Stimulated activated naive CD4-positive, alpha-beta T cell (primary cell): ENCODE results near the gene SLC2A1.
"Not testable (repeated sequence)": the region's sequence is repeated elsewhere in the genome, so short reads cannot be mapped to it uniquely, and the experiment has no call there.

Experiments used
- DNase-seq, 6 experiments: peaks; one replicate each; lab custom pipeline; 2025; lab: John Stamatoyannopoulos, UW

SLC2A1 gene

GRCh38 chr1:42929434-42930177, 29.1 kb downstream of the SLC2A1 start:
- no peak for DNase-seq

DNA sequence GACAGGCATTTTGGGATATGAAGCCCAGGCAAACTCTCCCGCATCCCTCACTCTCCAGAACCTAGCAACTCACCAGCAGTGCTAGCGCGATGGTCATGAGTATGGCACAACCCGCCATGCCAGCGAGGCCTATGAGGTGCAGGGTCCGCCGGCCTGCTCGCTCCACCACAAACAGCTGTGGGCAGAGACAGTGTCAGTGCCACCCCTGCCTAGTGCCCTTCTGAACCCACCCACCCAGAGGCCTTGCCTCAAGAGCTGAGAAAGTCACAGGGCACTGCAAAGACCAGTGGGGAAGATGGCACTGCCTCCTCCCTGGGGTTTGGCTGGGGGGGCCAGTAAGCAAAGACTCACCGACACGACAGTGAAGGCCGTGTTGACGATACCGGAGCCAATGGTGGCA, 29.8 kb downstream of the SLC2A1 start:
- DNase-seq: no peak

DNA sequence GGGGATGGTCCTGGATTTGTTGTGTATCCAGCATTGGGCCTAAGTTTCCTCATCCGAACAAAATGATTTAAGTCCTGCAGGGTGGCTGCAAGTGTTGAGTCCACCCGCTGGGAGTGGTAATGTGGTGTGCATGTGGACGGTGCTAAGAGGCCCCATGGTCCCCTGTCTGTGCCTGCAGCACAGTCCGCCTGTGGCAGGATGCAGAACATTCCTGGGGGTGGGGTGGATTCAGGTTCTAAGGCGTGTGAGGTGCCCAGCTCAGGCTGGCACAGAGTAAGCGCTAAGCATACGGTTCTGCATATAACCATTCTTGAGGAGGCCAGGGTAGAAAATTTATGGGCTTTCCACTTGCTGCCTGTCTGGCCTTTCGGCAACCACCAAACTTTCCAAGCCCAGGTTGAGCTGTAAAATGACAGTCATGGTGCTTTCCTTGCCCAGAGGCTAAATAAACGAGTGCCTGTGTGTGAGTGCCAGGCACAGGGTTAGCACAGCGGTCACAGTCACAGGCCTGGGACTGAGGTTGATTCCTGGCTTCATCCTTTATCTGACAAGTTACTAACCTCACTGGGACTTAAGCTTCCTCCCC, 30.7 kb downstream of the SLC2A1 start:
- DNase-seq: no peak

DNA sequence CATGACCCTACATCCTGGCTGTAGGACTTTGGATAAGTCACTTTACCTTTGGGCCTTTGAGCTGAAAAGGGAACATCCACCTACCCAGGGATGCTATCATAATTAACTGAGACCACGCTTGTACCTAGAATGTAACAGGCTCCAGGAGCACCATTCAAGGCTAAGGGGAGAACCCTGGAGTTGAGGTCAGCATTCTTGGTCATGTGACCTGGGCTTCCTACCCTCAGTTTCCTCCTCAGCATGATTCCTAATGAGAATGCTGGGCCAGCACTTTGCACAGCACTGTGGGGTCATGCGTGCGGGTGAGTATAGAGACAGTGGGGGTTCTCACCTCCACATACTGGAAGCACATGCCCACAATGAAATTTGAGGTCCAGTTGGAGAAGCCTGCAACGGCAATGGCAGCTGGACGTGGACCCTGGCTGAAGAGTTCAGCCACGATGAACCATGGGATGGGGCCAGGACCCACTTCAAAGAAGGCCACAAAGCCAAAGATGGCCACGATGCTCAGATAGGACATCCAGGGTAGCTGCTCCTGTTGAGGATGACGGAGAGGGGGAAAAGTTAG, 31.3 kb downstream of the SLC2A1 start:
- DNase-seq: no peak

- no peak for DNase-seq
Measured at GRCh38 chr1:42926879-42927242, 31.8 kb downstream of the SLC2A1 start.

GRCh38 chr1:42926235-42926878, 32.3 kb downstream of the SLC2A1 start:
- no peak for DNase-seq

DNA sequence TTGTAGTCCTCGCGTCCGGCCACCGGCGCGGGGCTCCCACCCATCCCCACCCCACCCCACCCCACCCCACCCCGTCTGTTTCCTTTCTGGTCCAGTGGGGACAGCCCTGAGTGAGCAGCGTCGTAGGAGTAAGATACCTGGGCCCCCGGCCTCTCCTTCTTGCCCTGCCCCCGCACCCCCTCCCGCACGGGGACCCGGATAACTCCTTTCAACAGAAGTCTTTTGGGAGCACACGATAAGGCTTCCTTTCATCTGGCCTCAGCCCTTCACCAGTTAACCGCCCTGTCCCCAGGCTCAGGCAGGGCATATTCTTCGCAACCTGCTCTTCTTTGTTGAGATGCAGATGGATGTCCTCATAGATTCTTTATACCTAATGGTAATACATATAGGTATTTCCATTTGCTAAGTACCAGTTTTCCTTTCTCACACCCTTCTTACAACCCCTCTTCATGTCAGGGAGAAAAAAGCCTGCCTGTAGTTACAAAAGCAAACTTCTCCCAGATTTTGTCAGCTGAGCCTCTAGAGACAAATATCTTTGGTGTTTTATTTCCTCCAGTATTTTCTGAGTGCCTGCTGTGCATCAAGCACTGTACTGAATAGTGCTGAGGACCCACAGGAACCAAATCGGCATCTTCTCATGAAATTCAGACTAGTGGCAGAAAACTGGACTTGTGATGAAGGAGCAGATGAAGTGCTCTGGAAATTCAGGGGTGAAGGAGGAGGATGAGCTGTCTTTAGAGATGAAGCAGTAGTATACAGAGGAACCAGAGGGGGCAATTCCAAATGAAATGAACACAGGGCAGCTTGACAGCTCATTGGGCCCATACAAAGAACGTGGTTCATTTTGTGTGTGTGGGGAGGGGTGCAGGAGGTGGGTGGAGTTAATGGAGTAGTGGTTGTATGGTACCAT, 33.6 kb downstream of the SLC2A1 start:
- peak in 2 of 6 experiments; percentile 42 to 46 for DNase-seq

DNA sequence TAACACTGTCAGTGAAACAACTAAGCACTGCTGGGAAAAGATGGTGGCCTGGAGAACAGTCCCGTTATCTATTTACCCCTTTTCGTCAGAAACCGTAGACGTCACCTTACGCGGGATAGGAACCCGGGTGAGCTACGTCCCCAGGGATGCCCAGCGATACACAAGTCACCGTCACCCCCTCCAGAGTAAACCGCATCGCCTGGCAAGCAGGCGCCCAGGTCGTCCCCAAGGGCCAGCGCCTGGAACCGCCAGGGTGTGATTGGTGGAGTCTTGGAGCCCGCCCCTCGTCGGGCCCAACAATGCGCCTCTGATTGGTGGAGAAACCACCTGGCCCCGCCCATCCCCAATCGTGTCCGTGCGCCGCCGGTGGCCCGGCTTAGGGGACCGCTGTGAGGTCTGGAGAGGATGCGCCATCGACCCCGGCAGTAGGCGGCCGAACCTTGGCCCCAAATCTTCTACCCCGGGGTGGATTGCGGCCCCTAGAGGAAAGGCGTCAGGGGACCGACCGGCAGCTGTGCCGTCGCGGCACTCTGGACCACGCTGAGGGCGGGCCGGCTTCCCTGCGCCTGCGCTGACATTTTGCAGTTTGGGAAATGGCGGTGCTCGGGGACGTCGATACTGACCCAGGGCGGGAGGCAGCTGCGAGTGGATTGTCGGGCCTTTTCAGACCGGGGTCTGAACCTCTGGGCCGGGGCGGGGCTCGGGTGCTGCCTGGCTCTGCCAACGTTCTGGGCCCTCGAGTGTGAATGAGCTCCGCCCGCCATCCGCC, 34.4 kb downstream of the SLC2A1 start:
- peak; percentile 81 to 94 (median 90) for DNase-seq

GRCh38 chr1:42923367-42924081, 35.1 kb downstream of the SLC2A1 start:
- DNase-seq: peak in 2 of 6 experiments; percentile 49 to 59

DNA sequence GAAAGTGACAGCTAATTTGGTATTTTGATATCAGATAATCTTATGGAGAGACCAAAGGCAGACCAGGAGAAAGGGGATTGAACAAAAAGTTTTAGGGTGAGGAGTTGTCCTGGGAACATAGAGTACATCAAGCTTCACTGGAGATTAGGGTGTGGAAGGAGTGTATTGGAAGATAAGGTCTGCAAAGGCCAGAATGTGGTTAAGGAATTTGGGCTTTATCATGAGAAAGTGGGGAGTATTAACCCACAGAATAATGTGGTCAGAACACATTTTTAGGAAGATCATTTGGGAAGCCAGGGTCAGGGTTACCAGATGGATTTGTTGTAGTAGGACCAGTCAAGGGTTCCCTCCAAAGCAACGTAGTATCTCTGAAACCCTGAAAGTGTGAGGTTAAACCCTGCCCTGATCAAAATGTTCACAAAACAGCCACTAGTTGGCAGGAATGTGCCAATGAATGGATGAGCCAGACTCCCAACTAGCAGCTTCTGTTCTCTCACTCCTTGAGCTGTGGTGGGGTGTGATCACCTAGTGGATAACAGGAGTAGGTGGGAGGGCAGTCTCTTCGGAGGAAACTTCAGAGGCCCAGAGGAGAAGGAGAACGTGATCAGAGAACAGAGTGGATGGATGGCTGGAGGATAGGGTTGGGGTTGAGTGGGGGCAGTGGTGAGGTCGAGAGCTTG, 35.8 kb downstream of the SLC2A1 start:
- DNase-seq: peak; percentile 20 to 70 (median 36)

DNA sequence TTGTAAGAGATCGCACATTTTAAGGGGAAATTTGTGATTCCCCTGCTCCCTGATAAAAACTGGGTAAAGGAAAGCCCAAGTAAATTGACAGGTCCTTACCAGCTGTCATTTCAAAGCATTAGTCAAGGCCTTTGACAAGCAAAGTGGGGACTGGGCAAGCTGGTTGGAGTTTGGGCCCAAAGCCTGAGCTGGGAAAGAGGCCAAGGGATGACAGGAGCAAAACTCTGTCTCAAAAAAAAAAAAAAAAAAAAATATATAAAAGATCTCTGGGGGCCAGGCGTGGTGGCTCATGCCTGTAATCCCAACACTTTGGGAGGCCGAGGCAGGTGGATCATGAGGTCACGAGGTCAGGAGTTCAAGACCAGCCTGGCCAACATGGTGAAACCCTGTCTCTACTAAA, 36.9 kb downstream of the SLC2A1 start:
- no peak for DNase-seq

DNA sequence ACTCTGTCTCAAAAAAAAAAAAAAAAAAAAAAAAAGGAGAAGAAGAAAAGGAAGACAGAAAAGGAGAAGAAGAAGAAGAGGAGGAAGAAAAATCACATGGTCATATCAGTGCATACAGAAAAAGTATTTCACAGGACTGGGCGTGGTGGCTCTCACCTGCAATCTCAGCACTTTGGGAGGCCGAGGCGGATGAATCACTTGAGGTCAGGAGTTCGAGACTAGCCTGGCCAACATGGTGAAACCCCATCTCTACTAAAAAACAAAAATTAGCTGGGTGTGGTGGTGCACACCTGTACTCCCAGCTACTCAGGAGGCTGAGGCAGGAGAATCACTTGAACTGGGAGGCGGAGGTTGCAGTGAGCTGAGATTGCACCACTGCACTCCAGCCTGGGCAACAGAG, 39.0 kb downstream of the SLC2A1 start:
- not testable (repeated sequence) for DNase-seq

DNA sequence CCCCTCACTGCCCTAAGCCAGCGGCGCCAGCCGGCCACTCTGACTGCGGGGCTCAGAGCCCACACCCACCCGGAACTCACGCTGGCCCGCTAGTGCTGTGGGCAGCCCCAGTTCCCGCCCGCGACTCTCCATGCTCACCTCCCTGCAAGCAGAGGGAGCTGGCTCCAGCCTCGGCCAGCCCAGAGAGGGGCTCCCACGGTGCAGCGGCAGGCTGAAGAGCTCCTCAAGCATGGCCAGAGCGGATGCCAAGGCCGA, 41.5 kb downstream of the SLC2A1 start:
- DNase-seq: no peak

- no peak for DNase-seq
Measured at GRCh38 chr1:42915456-42915855, 43.2 kb downstream of the SLC2A1 start.

DNA sequence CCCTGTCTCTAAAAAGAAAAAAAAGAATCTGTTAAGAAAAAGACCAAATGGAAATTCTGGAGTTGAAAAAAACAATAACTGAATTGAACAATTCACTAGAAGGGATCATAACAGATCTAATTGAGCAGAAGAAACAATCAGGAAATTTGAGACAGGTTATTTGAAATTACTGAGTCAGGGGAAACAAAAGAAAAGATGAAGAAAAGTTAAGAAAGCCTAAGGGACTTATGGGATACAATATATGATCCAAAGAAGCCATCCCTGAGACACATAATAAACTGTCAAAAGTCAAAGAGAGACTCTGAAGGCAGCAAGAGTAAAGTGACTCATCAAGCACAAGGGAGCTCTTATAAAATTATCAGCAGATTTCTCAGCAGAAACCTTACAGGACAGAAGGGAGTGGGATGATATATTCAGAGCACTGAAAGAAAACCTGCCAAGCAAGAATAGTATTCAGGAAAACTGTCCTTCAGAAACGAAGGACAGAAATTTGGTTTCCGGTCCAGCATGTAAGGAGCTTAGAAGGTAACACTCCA, 44.5 kb downstream of the SLC2A1 start:
- no peak for DNase-seq

DNA sequence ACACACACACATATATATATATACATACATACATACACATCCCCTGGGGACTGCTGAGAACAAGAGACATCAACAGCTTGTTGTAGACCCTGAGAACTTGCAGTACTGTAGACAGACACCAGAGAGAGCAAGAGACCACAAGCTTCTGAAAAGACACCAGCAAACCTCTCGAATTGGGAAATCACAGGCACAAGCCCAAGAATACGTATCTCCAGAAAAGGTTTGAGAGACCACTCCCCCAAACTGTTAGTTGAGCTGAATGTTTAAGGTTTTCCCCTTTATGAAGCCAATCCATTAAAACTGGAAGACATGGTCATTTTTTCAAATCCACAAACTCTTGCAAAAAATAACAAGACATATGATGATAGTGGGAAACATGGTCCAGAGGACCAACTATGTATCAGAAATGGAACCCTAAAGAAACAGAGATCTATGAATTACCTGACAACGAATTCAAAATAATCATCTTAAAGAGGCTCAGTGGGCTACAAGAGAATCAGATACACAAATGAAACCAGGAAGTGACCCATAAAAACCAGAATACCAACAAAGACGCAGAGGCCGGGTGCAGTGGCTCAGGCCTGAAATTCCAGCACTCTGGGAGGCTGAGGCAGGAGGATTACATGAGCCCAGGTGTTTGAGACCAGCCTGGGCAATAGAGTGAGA, 45.1 kb downstream of the SLC2A1 start:
- peak; percentile 10 to 80 (median 58) for DNase-seq

GRCh38 chr1:42910985-42911384, 47.7 kb downstream of the SLC2A1 start:
- DNase-seq: no peak

- no peak for DNase-seq
Measured at GRCh38 chr1:42908046-42908445, 50.6 kb downstream of the SLC2A1 start.

DNA sequence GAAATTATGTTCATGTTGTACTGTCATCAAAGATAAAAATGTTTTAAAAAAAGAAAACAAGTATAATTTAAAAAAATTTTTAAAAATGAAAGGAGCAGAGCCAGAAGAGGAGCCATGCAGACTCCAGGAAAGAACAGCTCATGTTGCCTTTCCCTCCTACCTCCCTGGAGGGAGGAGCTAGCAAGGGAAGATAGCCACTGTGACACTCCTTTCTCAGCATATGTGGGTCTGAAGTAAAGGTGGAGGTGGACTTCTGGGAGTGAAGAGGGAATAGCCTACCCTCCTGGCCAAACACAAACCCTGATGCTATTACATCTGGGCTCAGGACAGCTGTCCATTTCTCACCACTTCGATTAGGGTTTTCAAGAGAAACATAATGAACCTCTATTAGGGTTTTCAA, 54.2 kb downstream of the SLC2A1 start:
- no peak for DNase-seq
